K562 (cell line): ENCODE measurements around the gene GABRB1. TPM values are rescaled to one million over a fixed set of nuclear protein-coding genes. Genes with fewer than 3 reads are reported as not detected.

Source experiments
- ATAC-seq: fragments of 200-7000 bp; cut with Tn5 transposase; 3 replicates; pipeline ENCODE4 v1.9.1; 2020; ENCODE audit warnings: moderate library complexity
- BruUV-seq: library from RNA; stranded (reverse); fragments of 400-500 nt; replicated peaks from 2 replicates; lab custom pipeline; 2021; lab: Mats Ljungman, UMichigan
- CTCF ChIA-PET: fragments of 300-600 bp; formaldehyde crosslinking; extraction: SDS; loops from one replicate; lab custom pipeline; 2021; ENCODE audit warnings: low intra/inter-chr PET ratio; lab: Yijun Ruan, JAX
- POLR2A ChIA-PET: fragments of 300-600, 350-650 bp; sonication (Branson Sonifier 250); formaldehyde crosslinking; extraction: SDS; loops from one replicate; lab custom pipeline; 2021; ENCODE audit warnings: antibody characterized with exemption, inconsistent platforms; lab: Yijun Ruan, JAX
- DNase-seq, 4 experiments: peaks; one replicate each; pipeline versions ENCODE4 v3.0.0 to v3.0.0-alpha.2; 2011 to 2018; ENCODE audit warnings: low spot score in 3 of 4, mixed read lengths in 3 of 4; ENCODE audit errors: extremely low read depth in 1 of 4
- FAIRE-seq: peaks from 2 replicates; lab custom pipeline; 2011; peaks lifted over from hg19 to GRCh38; lab: Jason Lieb, UNC
- H2AFZ ChIP-seq: 2 replicates; pipeline ENCODE4 v1.6.0; 2011; ENCODE audit warnings: low read depth, low read length, control low read depth, inconsistent platforms
- H3K27ac ChIP-seq: fragments of 200-600 bp; 3 replicates; pipeline ENCODE4 v1.8.0; 2011; ENCODE audit warnings: low read depth, mild to moderate bottlenecking, control low read depth, inconsistent platforms, low read length, moderate library complexity, mixed read lengths; ENCODE audit errors: extremely low read depth
- H3K27me3 ChIP-seq, 2 experiments: fragments of 300-600 bp in 1 of 2; 2 replicates in 1 of 2; 3 replicates in 1 of 2; pipeline versions ENCODE4 v1.6.0 to v1.8.0; 2011; ENCODE audit warnings: inconsistent platforms in 2 of 2, low read length in 2 of 2, mild to moderate bottlenecking in 1 of 2, mixed read lengths in 1 of 2, moderate library complexity in 1 of 2; ENCODE audit not compliant: control insufficient read depth in 2 of 2, insufficient read depth in 2 of 2
- H3K36me3 ChIP-seq: fragments of 300-600 bp; 3 replicates; pipeline ENCODE4 v1.8.0; 2011; ENCODE audit warnings: mild to moderate bottlenecking, low read length, inconsistent platforms; ENCODE audit not compliant: control insufficient read depth, insufficient read depth
- H3K4me1 ChIP-seq, 2 experiments: fragments of 200-600 bp in 1 of 2; replicated peaks in 1 of 2; 2 replicates in 1 of 2; 3 replicates in 1 of 2; pipeline versions ENCODE4 v1.5.1 to v1.8.0; 2011; ENCODE audit warnings: inconsistent platforms in 2 of 2, low read length in 2 of 2, mild to moderate bottlenecking in 1 of 2, mixed read lengths in 1 of 2, moderate library complexity in 1 of 2; ENCODE audit not compliant: control insufficient read depth in 2 of 2, insufficient read depth in 2 of 2
- H3K4me2 ChIP-seq: 2 replicates; pipeline ENCODE4 v1.6.1; 2011; ENCODE audit warnings: low read length, control low read depth, inconsistent platforms, mixed read lengths; ENCODE audit not compliant: insufficient read depth
- H3K4me3 ChIP-seq: fragments of 200-600 bp; sonication (generic), shearing (Covaris generic); 2 replicates; pipeline ENCODE4 v1.5.1; 2016; ENCODE audit warnings: control low read depth, inconsistent platforms
- H3K79me2 ChIP-seq: fragments of 200-600 bp; 3 replicates; pipeline ENCODE4 v1.8.0; 2011; ENCODE audit warnings: low read length, inconsistent platforms; ENCODE audit not compliant: control insufficient read depth, insufficient read depth
- H3K9ac ChIP-seq, 2 experiments: 2 replicates each; pipeline versions ENCODE4 v1.6.0 to v1.6.1; 2011; ENCODE audit warnings: low read depth in 2 of 2, low read length in 2 of 2, control low read depth in 1 of 2, inconsistent platforms in 1 of 2, mild to moderate bottlenecking in 1 of 2, mixed read lengths in 1 of 2; ENCODE audit not compliant: insufficient read depth in 1 of 2
- H3K9me1 ChIP-seq: one replicate; pipeline ENCODE4 v1.6.0; 2011; ENCODE audit warnings: inconsistent platforms, mild to moderate bottlenecking, low read length, moderate library complexity; ENCODE audit not compliant: control insufficient read depth, insufficient read depth
- H3K9me3 ChIP-seq: replicated peaks from 2 replicates; pipeline ENCODE4 v1.5.1; 2011; ENCODE audit warnings: low read depth, low read length, inconsistent platforms; ENCODE audit not compliant: control insufficient read depth, insufficient read depth
- H4K20me1 ChIP-seq: replicated peaks from 2 replicates; pipeline ENCODE4 v1.6.1; 2011; ENCODE audit warnings: low read length, inconsistent platforms, mixed read lengths; ENCODE audit not compliant: control insufficient read depth, insufficient read depth
- ARHGAP35 ChIP-seq: fragments of 450-650 bp; IDR thresholded peaks from 2 replicates; pipeline ENCODE4 v1.6.1; 2018; ENCODE audit not compliant: partially characterized antibody
- BCOR ChIP-seq: fragments of 450-650 bp; IDR thresholded peaks from 2 replicates; pipeline ENCODE4 v1.6.1; 2016
- BHLHE40 ChIP-seq: IDR thresholded peaks from 2 replicates; pipeline ENCODE4 v1.6.1; 2011; ENCODE audit warnings: low read length, improper control_type of control experiment
- BRF1 ChIP-seq: IDR thresholded peaks from 3 replicates; pipeline ENCODE4 v1.6.1; 2011; ENCODE audit warnings: borderline replicate concordance, mild to moderate bottlenecking; ENCODE audit not compliant: insufficient read length; ENCODE audit errors: extremely low read depth
- CEBPB ChIP-seq: fragments of 450-650 bp; IDR thresholded peaks from 2 replicates; pipeline ENCODE4 v1.6.1; 2016; ENCODE audit warnings: missing genetic modification characterization, missing compliant biosample characterization
- CHD2 ChIP-seq: IDR thresholded peaks from 2 replicates; pipeline ENCODE4 v1.6.1; 2011; ENCODE audit warnings: low read depth, low read length
- GATA2 ChIP-seq: sonication (generic); formaldehyde crosslinking; IDR thresholded peaks from 2 replicates; pipeline ENCODE4 v1.4.0; 2020; ENCODE audit warnings: mild to moderate bottlenecking, missing genetic modification reagents
- MEF2D ChIP-seq: conservative IDR thresholded peaks from 2 replicates; pipeline ENCODE4 v1.6.1; 2016; ENCODE audit warnings: low read depth, missing genetic modification characterization, missing compliant biosample characterization
- NONO ChIP-seq, 2 experiments: fragments of 200-400 bp in 1 of 2; fragments of 450-650 bp in 1 of 2; formaldehyde crosslinking in 1 of 2; IDR thresholded peaks; 2 replicates each; pipeline ENCODE4 v1.6.1; 2017; ENCODE audit warnings: low read depth in 2 of 2, mild to moderate bottlenecking in 2 of 2, moderate library complexity in 2 of 2, low read length in 1 of 2
- RBM17 ChIP-seq: fragments of 200-400 bp; formaldehyde crosslinking; IDR thresholded peaks from 2 replicates; pipeline ENCODE4 v1.6.1; 2017; ENCODE audit warnings: low read depth, mild to moderate bottlenecking, low read length, borderline replicate concordance
- RFX7 ChIP-seq: fragments of 250-450 bp; sonication (Bioruptor Pico); IDR thresholded peaks from 2 replicates; pipeline ENCODE4 v1.5.1; 2021; ENCODE audit warnings: mild to moderate bottlenecking
- SMARCB1 ChIP-seq: IDR thresholded peaks from 2 replicates; pipeline ENCODE4 v1.6.1; 2011; ENCODE audit warnings: improper control_type of control experiment, low read depth; ENCODE audit not compliant: insufficient read length
- U2AF1 ChIP-seq: fragments of 200-400 bp; formaldehyde crosslinking; optimal IDR thresholded peaks from 2 replicates; pipeline ENCODE3; 2017; ENCODE audit warnings: mild to moderate bottlenecking, low read depth, low read length, moderate library complexity
- WHSC1 ChIP-seq: IDR thresholded peaks from one replicate; pipeline ENCODE4 v1.6.1; 2012; ENCODE audit warnings: low read length, control low read depth, inconsistent platforms
- ZNF707 ChIP-seq: fragments of 250-450 bp; sonication (Bioruptor Pico); conservative IDR thresholded peaks from 2 replicates; pipeline ENCODE4 v1.8.0; 2022; ENCODE audit warnings: inconsistent platforms, mild to moderate bottlenecking, moderate library complexity
- ZNF766 ChIP-seq: fragments of 200-800 bp; sonication (Bioruptor generic); conservative IDR thresholded peaks from 2 replicates; pipeline ENCODE4 v1.6.1; 2016; ENCODE audit warnings: missing genetic modification characterization, missing compliant biosample characterization
- WGBS: fragments of 100-300 bp; shearing (Covaris generic); methylation state at CpG from one replicate; pipeline ENCODE4 v1.1.6; 2016; ENCODE audit warnings: low coverage, mixed read lengths; ENCODE audit not compliant: insufficient coverage; ENCODE audit errors: missing lambda C conversion rate; 5-methylcytosine and 5-hydroxymethylcytosine counted together
- in situ Hi-C: fragments of 300-500 bp; cut with MboI; formaldehyde crosslinking; loops from 4 replicates; pipeline ENCODE4 v1.15.0; 2018; ENCODE audit warnings: inconsistent platforms, mixed read lengths
- intact Hi-C: fragments of 100-400 bp; cut with micrococcal nuclease; formaldehyde crosslinking; loops from 2 replicates; pipeline ENCODE4 v1.14.2; 2022
- polyA plus RNA-seq, 8 experiments: library from polyadenylated mRNA; depleted of rRNA in 4 of 8; stranded (reverse) in 5 of 8; unstranded in 3 of 8; fragments of >200 nt; fragmentation: Nextera tagmentation in 2 of 8; fragmentation: Illumina TruSeq in 1 of 8; extraction: Ambion mirVana in 2 of 8; extraction: Trizol in 1 of 8; gene quantifications; 2 replicates each; pipeline versions ENCODE4 v1.2.1 to v1.2.3, GENCODE V29; 2011 to 2014; ENCODE audit warnings: inconsistent platforms in 1 of 8, missing spikeins in 1 of 8
- total RNA-seq, 7 experiments: library from RNA; depleted of rRNA in 6 of 7; stranded (reverse); fragments of >200 nt in 6 of 7; fragmentation: Illumina TruSeq in 2 of 7; extraction: Trizol in 2 of 7; gene quantifications; 2 replicates each; pipeline versions ENCODE4 v1.2.1 to v1.2.3, GENCODE V29; 2011 to 2021; ENCODE audit warnings: low replicate concordance in 1 of 7
- TF ChIP-seq, protein P1 (sequence below): fragments of 250-450 bp; sonication (Bioruptor Pico); IDR thresholded peaks from 2 replicates; pipeline ENCODE4 v1.4.0; 2020; ENCODE audit warnings: mild to moderate bottlenecking, moderate library complexity
- TF ChIP-seq, protein P2 (sequence below): sonication (generic); formaldehyde crosslinking; IDR thresholded peaks from 2 replicates; pipeline ENCODE4 v1.8.0; 2022; ENCODE audit warnings: mild to moderate bottlenecking, missing genetic modification reagents

Gene GABRB1
- total and polyA plus RNA-seq, 9 of the 15 experiments (the other 6 are each of a cell fraction or from before 2014, with no cell fraction given), result not detected

DNA sequence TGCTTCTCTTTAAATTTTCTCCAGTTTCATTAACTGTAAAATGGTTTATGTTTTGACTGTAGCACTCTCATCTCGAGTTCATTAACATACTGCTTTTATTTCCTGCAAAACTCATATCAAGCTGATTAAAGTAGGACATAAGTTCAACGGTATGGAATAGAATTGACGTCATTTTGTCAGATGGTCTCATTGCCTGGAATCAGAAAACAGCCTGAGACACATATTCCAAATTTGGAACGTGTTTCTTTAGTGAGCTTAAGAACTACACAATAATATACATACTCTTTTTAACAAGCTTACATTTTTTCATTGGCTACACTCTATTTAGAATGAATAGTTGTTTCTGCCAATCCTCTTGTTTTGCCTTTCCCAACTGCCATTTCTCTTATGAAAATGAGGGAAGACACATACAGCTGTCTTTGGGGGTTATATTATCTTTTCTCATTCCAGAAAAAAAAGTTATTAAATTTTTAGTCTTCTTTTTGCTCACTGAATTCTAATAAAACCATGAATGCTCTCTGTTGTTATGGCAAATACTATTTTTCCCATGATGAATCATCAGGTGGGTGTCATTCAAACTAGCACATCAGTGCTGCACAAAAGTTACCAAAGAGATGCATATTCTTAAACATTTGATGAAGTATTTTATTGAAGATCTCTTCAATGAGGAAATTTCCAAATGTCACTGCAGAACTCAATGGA is 162.8 kb downstream of the GABRB1 start:
- in situ Hi-C loops, result no loop called here
- Histone ChIP-seq H3K9me1 (no peaks in the 10 kb centered on the region), H3K9ac (no peak overlapping the region), H4K20me1 (no peaks in the 10 kb centered on the region), H3K4me1 (no peaks in the 10 kb centered on the region), H3K79me2 (no peaks in the 10 kb centered on the region), H3K36me3 (no peaks in the 10 kb centered on the region), H3K4me3 (no peak overlapping the region), H3K4me2 (no peak overlapping the region), H2AFZ (no peak overlapping the region), H3K27me3 (no peaks in the 10 kb centered on the region), H3K9me3 (no peaks in the 10 kb centered on the region), H3K27ac (no peak overlapping the region)
- no TSS peak for BruUV-seq
- CTCF ChIA-PET, result no interaction called here
- DNase-seq, result no peak
- peak; percentile 29 for FAIRE-seq
- POLR2A ChIA-PET, result no interaction called here
- intact Hi-C loops, result no loop called here
- WGBS, result 3% methylated on average over 4 of the region's 4 CpGs
- no peak for TF ChIP-seq RFX7
- TF ChIP-seq, protein P1, sequence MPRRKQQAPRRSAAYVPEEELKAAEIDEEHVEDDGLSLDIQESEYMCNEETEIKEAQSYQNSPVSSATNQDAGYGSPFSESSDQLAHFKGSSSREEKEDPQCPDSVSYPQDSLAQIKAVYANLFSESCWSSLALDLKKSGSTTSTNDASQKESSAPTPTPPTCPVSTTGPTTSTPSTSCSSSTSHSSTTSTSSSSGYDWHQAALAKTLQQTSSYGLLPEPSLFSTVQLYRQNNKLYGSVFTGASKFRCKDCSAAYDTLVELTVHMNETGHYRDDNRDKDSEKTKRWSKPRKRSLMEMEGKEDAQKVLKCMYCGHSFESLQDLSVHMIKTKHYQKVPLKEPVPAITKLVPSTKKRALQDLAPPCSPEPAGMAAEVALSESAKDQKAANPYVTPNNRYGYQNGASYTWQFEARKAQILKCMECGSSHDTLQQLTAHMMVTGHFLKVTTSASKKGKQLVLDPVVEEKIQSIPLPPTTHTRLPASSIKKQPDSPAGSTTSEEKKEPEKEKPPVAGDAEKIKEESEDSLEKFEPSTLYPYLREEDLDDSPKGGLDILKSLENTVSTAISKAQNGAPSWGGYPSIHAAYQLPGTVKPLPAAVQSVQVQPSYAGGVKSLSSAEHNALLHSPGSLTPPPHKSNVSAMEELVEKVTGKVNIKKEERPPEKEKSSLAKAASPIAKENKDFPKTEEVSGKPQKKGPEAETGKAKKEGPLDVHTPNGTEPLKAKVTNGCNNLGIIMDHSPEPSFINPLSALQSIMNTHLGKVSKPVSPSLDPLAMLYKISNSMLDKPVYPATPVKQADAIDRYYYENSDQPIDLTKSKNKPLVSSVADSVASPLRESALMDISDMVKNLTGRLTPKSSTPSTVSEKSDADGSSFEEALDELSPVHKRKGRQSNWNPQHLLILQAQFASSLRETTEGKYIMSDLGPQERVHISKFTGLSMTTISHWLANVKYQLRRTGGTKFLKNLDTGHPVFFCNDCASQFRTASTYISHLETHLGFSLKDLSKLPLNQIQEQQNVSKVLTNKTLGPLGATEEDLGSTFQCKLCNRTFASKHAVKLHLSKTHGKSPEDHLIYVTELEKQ (CRISPR knock-in tag), result no peak
- no peak for TF ChIP-seq ARHGAP35
- no peak for TF ChIP-seq RBM17
- no peak for TF ChIP-seq MEF2D (tag)
- TF ChIP-seq ZNF707, result no peak
- TF ChIP-seq, protein P2, sequence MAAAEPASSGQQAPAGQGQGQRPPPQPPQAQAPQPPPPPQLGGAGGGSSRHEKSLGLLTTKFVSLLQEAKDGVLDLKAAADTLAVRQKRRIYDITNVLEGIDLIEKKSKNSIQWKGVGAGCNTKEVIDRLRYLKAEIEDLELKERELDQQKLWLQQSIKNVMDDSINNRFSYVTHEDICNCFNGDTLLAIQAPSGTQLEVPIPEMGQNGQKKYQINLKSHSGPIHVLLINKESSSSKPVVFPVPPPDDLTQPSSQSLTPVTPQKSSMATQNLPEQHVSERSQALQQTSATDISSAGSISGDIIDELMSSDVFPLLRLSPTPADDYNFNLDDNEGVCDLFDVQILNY (CRISPR knock-in tag), result no peak
- no peak for TF ChIP-seq NONO (IDR thresholded peaks at IDR 0.05; ENCODE audit: low read depth in 2 of 2, low read length in 1 of 2)
- TF ChIP-seq ZNF766 (CRISPR knock-in tag), result no peak
- no peak for TF ChIP-seq WHSC1
- no peak for TF ChIP-seq BHLHE40
- TF ChIP-seq GATA2 (CRISPR knock-in tag), result no peak
- no peak for TF ChIP-seq U2AF1
- no peak for TF ChIP-seq CEBPB (tag)
- TF ChIP-seq BCOR, result no peak
- no peak for TF ChIP-seq CHD2
- no peak for TF ChIP-seq BRF1
- no peak for TF ChIP-seq SMARCB1
- ATAC-seq, result no peak
